WTC11 (cell line): ENCODE measurements around the gene ADM5. TPM values are rescaled to one million over a fixed set of nuclear protein-coding genes. Genes with fewer than 3 reads are reported as not detected.

Source experiments
- ATAC-seq: fragments of 200-7000 bp; cut with Tn5 transposase; 2 replicates; pipeline ENCODE4 v1.10.0; 2021; ENCODE audit warnings: mild to moderate bottlenecking, moderate library complexity
- CTCF ChIA-PET: fragments of 300-600 bp; sonication (Branson Sonifier 250); formaldehyde crosslinking; loops from one replicate; lab custom pipeline; 2021; ENCODE audit warnings: antibody characterized with exemption; lab: Charles Lee
- POLR2A ChIA-PET: fragments of 350-600 bp; sonication (Branson Sonifier 250); formaldehyde crosslinking; loops from one replicate; lab custom pipeline; 2021; ENCODE audit warnings: antibody characterized with exemption; lab: Charles Lee
- DNase-seq: peaks from one replicate; pipeline ENCODE4 v3.0.0; 2021; ENCODE audit warnings: low spot score
- H3K27ac Mint-ChIP-seq: 2 replicates; pipeline ENCODE4 v1.8.0; 2021; ENCODE audit warnings: mixed read lengths
- H3K27me3 Mint-ChIP-seq: 2 replicates; pipeline ENCODE4 v1.8.0; 2021; ENCODE audit warnings: low read depth, mild to moderate bottlenecking, moderate library complexity, mixed read lengths
- H3K36me3 Mint-ChIP-seq: 2 replicates; pipeline ENCODE4 v1.8.0; 2021; ENCODE audit warnings: mixed read lengths
- H3K4me1 Mint-ChIP-seq: 2 replicates; pipeline ENCODE4 v1.8.0; 2022; ENCODE audit warnings: mixed read lengths
- H3K4me3 Mint-ChIP-seq: 2 replicates; pipeline ENCODE4 v1.8.0; 2021; ENCODE audit warnings: mild to moderate bottlenecking, moderate library complexity, mixed read lengths
- H3K9me3 Mint-ChIP-seq: 2 replicates; pipeline ENCODE4 v1.8.0; 2021; ENCODE audit warnings: mixed read lengths
- AR ChIP-seq: fragments of 250-450 bp; sonication (Bioruptor Pico); IDR thresholded peaks from 2 replicates; pipeline ENCODE4 v1.9.0; 2021; ENCODE audit warnings: mild to moderate bottlenecking
- ATF2 ChIP-seq: sonication (generic); formaldehyde crosslinking; IDR thresholded peaks from 2 replicates; pipeline ENCODE4 v1.8.1; 2022; ENCODE audit warnings: low read depth, missing genetic modification reagents, borderline replicate concordance
- ATF3 ChIP-seq: sonication (generic); formaldehyde crosslinking; conservative IDR thresholded peaks from 2 replicates; pipeline ENCODE4 v1.8.1; 2022; ENCODE audit warnings: mild to moderate bottlenecking, missing genetic modification reagents
- E2F1 ChIP-seq: sonication (generic); formaldehyde crosslinking; IDR thresholded peaks from 2 replicates; pipeline ENCODE4 v1.8.0; 2022; ENCODE audit warnings: mild to moderate bottlenecking, missing genetic modification reagents
- ELF4 ChIP-seq: sonication (generic); formaldehyde crosslinking; IDR thresholded peaks from 2 replicates; pipeline ENCODE4 v1.8.1; 2022; ENCODE audit warnings: low read depth, mild to moderate bottlenecking, moderate library complexity, missing genetic modification reagents
- ERG ChIP-seq: fragments of 250-450 bp; sonication (Bioruptor Pico); IDR thresholded peaks from 2 replicates; pipeline ENCODE4 v1.8.0; 2021; ENCODE audit warnings: mild to moderate bottlenecking
- FOXJ3 ChIP-seq: sonication (generic); formaldehyde crosslinking; IDR thresholded peaks from 2 replicates; pipeline ENCODE4 v1.9.0; 2021; ENCODE audit warnings: missing genetic modification reagents, mild to moderate bottlenecking, borderline replicate concordance
- FOXP4 ChIP-seq: sonication (generic); formaldehyde crosslinking; IDR thresholded peaks from 2 replicates; pipeline ENCODE4 v1.8.0; 2022; ENCODE audit warnings: mild to moderate bottlenecking, missing genetic modification reagents
- GABPB1 ChIP-seq: sonication (generic); formaldehyde crosslinking; IDR thresholded peaks from 2 replicates; pipeline ENCODE4 v1.8.1; 2023; ENCODE audit warnings: mild to moderate bottlenecking, missing genetic modification reagents
- GRHL2 ChIP-seq: fragments of 250-450 bp; sonication (Bioruptor Pico); IDR thresholded peaks from 2 replicates; pipeline ENCODE4 v1.8.0; 2022; ENCODE audit warnings: mild to moderate bottlenecking, moderate library complexity; ENCODE audit not compliant: insufficient replicate concordance, severe bottlenecking
- HMGA2 ChIP-seq: fragments of 250-450 bp; sonication (Bioruptor Pico); IDR thresholded peaks from 2 replicates; pipeline ENCODE4 v1.4.0; 2021; ENCODE audit warnings: mild to moderate bottlenecking, moderate library complexity
- IRF2 ChIP-seq: sonication (generic); formaldehyde crosslinking; IDR thresholded peaks from 2 replicates; pipeline ENCODE4 v1.8.0; 2022; ENCODE audit warnings: low read depth, missing genetic modification reagents, borderline replicate concordance
- MLX ChIP-seq: sonication (generic); formaldehyde crosslinking; IDR thresholded peaks from 2 replicates; pipeline ENCODE4 v1.8.1; 2023; ENCODE audit warnings: mild to moderate bottlenecking, missing genetic modification reagents, moderate library complexity
- MYBL2 ChIP-seq: sonication (generic); formaldehyde crosslinking; IDR thresholded peaks from 2 replicates; pipeline ENCODE4 v1.8.1; 2023; ENCODE audit warnings: mild to moderate bottlenecking, moderate library complexity, missing genetic modification reagents
- NR2C2 ChIP-seq: sonication (generic); formaldehyde crosslinking; IDR thresholded peaks from 2 replicates; pipeline ENCODE4 v1.8.0; 2022; ENCODE audit warnings: mild to moderate bottlenecking, missing genetic modification reagents
- RELA ChIP-seq: sonication (generic); formaldehyde crosslinking; IDR thresholded peaks from 2 replicates; pipeline ENCODE4 v1.8.1; 2022; ENCODE audit warnings: missing genetic modification reagents, mild to moderate bottlenecking, borderline replicate concordance
- USF2 ChIP-seq: sonication (generic); formaldehyde crosslinking; IDR thresholded peaks from 2 replicates; pipeline ENCODE4 v1.8.1; 2023; ENCODE audit warnings: mild to moderate bottlenecking, missing genetic modification reagents, moderate library complexity
- ZBTB21 ChIP-seq: sonication (generic); formaldehyde crosslinking; IDR thresholded peaks from 2 replicates; pipeline ENCODE4 v1.8.1; 2023; ENCODE audit warnings: mild to moderate bottlenecking, missing genetic modification reagents, borderline replicate concordance
- ZNF138 ChIP-seq: sonication (generic); formaldehyde crosslinking; conservative IDR thresholded peaks from 2 replicates; pipeline ENCODE4 v1.8.1; 2022; ENCODE audit warnings: mild to moderate bottlenecking, moderate library complexity, missing genetic modification reagents
- ZSCAN18 ChIP-seq: fragments of 250-450 bp; sonication (Bioruptor Pico); IDR thresholded peaks from 2 replicates; pipeline ENCODE4 v2.1.2; 2022; ENCODE audit warnings: mild to moderate bottlenecking, moderate library complexity
- total RNA-seq: library from RNA; stranded (reverse); gene quantifications from 3 replicates; pipeline ENCODE4 v1.2.3, GENCODE V29; 2021

The ADM5 gene
- total RNA-seq, 1 experiment from 2014 or later = 6.7 TPM

- ChIA-PET CTCF (no interaction called here), POLR2A (no interaction called here)
- Mint-ChIP-seq H3K27me3 (no peaks in the 10 kb centered on the region), H3K4me3 (no peak overlapping the region), H3K36me3 (peaks cover 39% of the 10 kb centered on the region), H3K4me1 (no peaks in the 10 kb centered on the region), H3K27ac (no peak overlapping the region), H3K9me3 (no peaks in the 10 kb centered on the region)
- ATAC-seq (no peak), DNase-seq (no peak)
- TF ChIP-seq MYBL2 (CRISPR knock-in tag) = no peak
- no peak for TF ChIP-seq MLX
- TF ChIP-seq AR (CRISPR knock-in tag) = no peak
- no peak for TF ChIP-seq ZSCAN18 (CRISPR knock-in tag)
Measured at GRCh38 chr19:49705919-49706318, 16.5 kb downstream of the ADM5 start.

GRCh38 chr19:49710372-49710951, 21.1 kb downstream of the ADM5 start:
- ATAC-seq = no peak
- no peaks in the 10 kb centered on the region; the same call in 1 of the 2 replicates for H3K27me3 Mint-ChIP-seq
- H3K9me3 Mint-ChIP-seq = peaks cover 6% of the 10 kb centered on the region; the same call in 1 of the 2 replicates
- no peak overlapping the region for H3K27ac Mint-ChIP-seq
- ChIA-PET CTCF (no interaction called here), POLR2A (no interaction called here)
- H3K36me3 Mint-ChIP-seq = peaks cover 52% of the 10 kb centered on the region
- no peak overlapping the region for H3K4me3 Mint-ChIP-seq
- 0 out of 2 replicates have a peak, but pooled peaks cover 4% of the 10 kb centered on the region for H3K4me1 Mint-ChIP-seq
- TF ChIP-seq ATF2 (CRISPR knock-in tag) = no peak
- no peak for TF ChIP-seq ERG (CRISPR knock-in tag)
- TF ChIP-seq ATF3 (CRISPR knock-in tag) = no peak
- TF ChIP-seq FOXJ3 = no peak
- no peak for TF ChIP-seq E2F1 (CRISPR knock-in tag)
- no peak for TF ChIP-seq GRHL2 (CRISPR knock-in tag)
- TF ChIP-seq HMGA2 (CRISPR knock-in tag) = no peak
- no peak for TF ChIP-seq GABPB1 (CRISPR knock-in tag)
- TF ChIP-seq RELA (CRISPR knock-in tag) = no peak
- TF ChIP-seq USF2 (CRISPR knock-in tag) = no peak
- TF ChIP-seq IRF2 (CRISPR knock-in tag) = no peak
- no peak for TF ChIP-seq NR2C2 (CRISPR knock-in tag)
- no peak for TF ChIP-seq ZBTB21 (CRISPR knock-in tag)
- TF ChIP-seq ELF4 (CRISPR knock-in tag) = no peak
- TF ChIP-seq FOXP4 (CRISPR knock-in tag) = no peak
- no peak for TF ChIP-seq ZNF138
- TF ChIP-seq, all 79 proteins: peak for 0
- DNase-seq = no peak
